K562 (cell line): Measurements from ENCODE around the gene FLAD1. TPM values are rescaled to one million over a fixed set of nuclear protein-coding genes. Genes with fewer than 3 reads are reported as not detected.

ENCODE experiments used
- ATF3 ChIP-seq, 2 experiments: fragments of 450-650 bp in 1 of 2; sonication (generic) in 1 of 2; formaldehyde crosslinking in 1 of 2; IDR thresholded peaks in 1 of 2; conservative IDR thresholded peaks in 1 of 2; 2 replicates each; pipeline versions ENCODE4 v1.6.1 to v1.8.1; 2016 to 2023; ENCODE audit warnings: mild to moderate bottlenecking in 2 of 2, moderate library complexity in 2 of 2, inconsistent platforms in 1 of 2, missing genetic modification reagents in 1 of 2
- BRF2 ChIP-seq: IDR thresholded peaks from 3 replicates; pipeline ENCODE4 v1.6.1; 2011; ENCODE audit warnings: borderline replicate concordance, mild to moderate bottlenecking; ENCODE audit not compliant: insufficient read length, insufficient read depth
- CAMTA2 ChIP-seq: fragments of 250-450 bp; sonication (Bioruptor Pico); conservative IDR thresholded peaks from 2 replicates; pipeline ENCODE4 v1.5.1; 2022
- CBFA2T3 ChIP-seq: fragments of 450-650 bp; IDR thresholded peaks from 2 replicates; pipeline ENCODE4 v1.6.1; 2017
- EP400 ChIP-seq: fragments of 450-650 bp; IDR thresholded peaks from 2 replicates; pipeline ENCODE4 v1.6.1; 2017; ENCODE audit warnings: antibody characterized with exemption, mild to moderate bottlenecking, moderate library complexity
- FOXK1 ChIP-seq: sonication (generic); formaldehyde crosslinking; IDR thresholded peaks from 2 replicates; pipeline ENCODE4 v1.8.0; 2022; ENCODE audit warnings: missing genetic modification reagents, mild to moderate bottlenecking, borderline replicate concordance
- HMG20A ChIP-seq: fragments of 450-650 bp; formaldehyde crosslinking; conservative IDR thresholded peaks from 2 replicates; pipeline ENCODE4 v1.4.0; 2020; ENCODE audit warnings: mild to moderate bottlenecking, mixed read lengths
- NFE2 ChIP-seq: IDR thresholded peaks from 2 replicates; pipeline ENCODE4 v1.6.1; 2014; ENCODE audit warnings: antibody characterized with exemption, low read depth
- NR2C2 ChIP-seq, 2 experiments: fragments of 200-800 bp in 1 of 2; sonication (Bioruptor generic) in 1 of 2; sonication (generic) in 1 of 2; formaldehyde crosslinking in 1 of 2; IDR thresholded peaks; 2 replicates each; pipeline versions ENCODE4 v1.6.1 to v1.8.0; 2016 to 2022; ENCODE audit warnings: mild to moderate bottlenecking in 1 of 2, missing compliant biosample characterization in 1 of 2, missing genetic modification characterization in 1 of 2, missing genetic modification reagents in 1 of 2
- SIN3A ChIP-seq, 2 experiments: fragments of 150-350 bp in 1 of 2; IDR thresholded peaks; 2 replicates each; pipeline ENCODE4 v1.6.1; 2011 to 2016; ENCODE audit warnings: borderline replicate concordance in 2 of 2, low read depth in 2 of 2, low read length in 2 of 2, mild to moderate bottlenecking in 2 of 2, moderate library complexity in 2 of 2; ENCODE audit not compliant: control insufficient read depth in 1 of 2
- SLC30A9 ChIP-seq: fragments of 250-450 bp; sonication (Bioruptor Pico); IDR thresholded peaks from 2 replicates; pipeline ENCODE4 v1.8.0; 2022; ENCODE audit warnings: mild to moderate bottlenecking, moderate library complexity
- SNIP1 ChIP-seq: fragments of 450-650 bp; IDR thresholded peaks from 2 replicates; pipeline ENCODE4 v1.7.1; 2017; ENCODE audit warnings: low read depth, mild to moderate bottlenecking
- TBL1XR1 ChIP-seq, 2 experiments: IDR thresholded peaks; 2 replicates each; pipeline ENCODE4 v1.6.1; 2012; ENCODE audit warnings: improper control_type of control experiment in 2 of 2, low read length in 2 of 2, mild to moderate bottlenecking in 1 of 2
- TFE3 ChIP-seq: fragments of 450-650 bp; formaldehyde crosslinking; IDR thresholded peaks from 2 replicates; pipeline ENCODE4 v1.4.0; 2020; ENCODE audit warnings: mild to moderate bottlenecking, mixed read lengths
- USF1 ChIP-seq: sonication (generic); formaldehyde crosslinking; IDR thresholded peaks from 2 replicates; pipeline ENCODE4 v1.9.0; 2022; ENCODE audit warnings: mild to moderate bottlenecking, missing genetic modification reagents
- XRCC4 ChIP-seq: IDR thresholded peaks from one replicate; pipeline ENCODE4 v1.6.1; 2011; ENCODE audit not compliant: insufficient read depth, insufficient read length; ENCODE audit errors: extremely low read depth
- ZBED1 ChIP-seq: IDR thresholded peaks from 2 replicates; pipeline ENCODE4 v1.6.1; 2014
- ZNF174 ChIP-seq: fragments of 250-450 bp; sonication (Bioruptor Pico); IDR thresholded peaks from 2 replicates; pipeline ENCODE4 v1.4.0; 2020; ENCODE audit warnings: mild to moderate bottlenecking
- ZNF395 ChIP-seq: fragments of 200-800 bp; sonication (Bioruptor generic); IDR thresholded peaks from 2 replicates; pipeline ENCODE4 v1.6.1; 2017; ENCODE audit warnings: missing genetic modification characterization, missing compliant biosample characterization
- ZNF511 ChIP-seq: sonication (generic); formaldehyde crosslinking; IDR thresholded peaks from 2 replicates; pipeline ENCODE4 v1.8.0; 2022; ENCODE audit warnings: mild to moderate bottlenecking, missing genetic modification reagents
- polyA plus RNA-seq, 8 experiments: library from polyadenylated mRNA; depleted of rRNA in 4 of 8; stranded (reverse) in 5 of 8; unstranded in 3 of 8; fragments of >200 nt; fragmentation: Nextera tagmentation in 2 of 8; fragmentation: Illumina TruSeq in 1 of 8; extraction: Ambion mirVana in 2 of 8; extraction: Trizol in 1 of 8; gene quantifications; 2 replicates each; pipeline versions ENCODE4 v1.2.1 to v1.2.3, GENCODE V29; 2011 to 2014; ENCODE audit warnings: inconsistent platforms in 1 of 8, missing spikeins in 1 of 8
- total RNA-seq, 7 experiments: library from RNA; depleted of rRNA in 6 of 7; stranded (reverse); fragments of >200 nt in 6 of 7; fragmentation: Illumina TruSeq in 2 of 7; extraction: Trizol in 2 of 7; gene quantifications; 2 replicates each; pipeline versions ENCODE4 v1.2.1 to v1.2.3, GENCODE V29; 2011 to 2021; ENCODE audit warnings: low replicate concordance in 1 of 7

The FLAD1 gene
- total and polyA plus RNA-seq, 9 of the 15 experiments (the other 6 are each of a cell fraction or from before 2014, with no cell fraction given), result 24.9 to 85.8 (median 67.0) TPM

- TF ChIP-seq TFE3 (CRISPR knock-in tag) (no peak), ZBED1 (no peak), ATF3 (IDR thresholded peaks at IDR 0.05) (peak; percentile 40; the same call in 1 of the 2 replicates), ATF3 (CRISPR knock-in tag; conservative IDR thresholded peaks at IDR 0.05) (no peak), HMG20A (CRISPR knock-in tag) (no peak), EP400 (peak; percentile 58), CBFA2T3 (peak; percentile 33; the same call in 1 of the 2 replicates), CAMTA2 (no peak), ZNF511 (CRISPR knock-in tag) (no peak), FOXK1 (CRISPR knock-in tag) (no peak), ZNF174 (no peak), XRCC4 (no peak), SIN3A (IDR thresholded peaks at IDR 0.05; ENCODE audit: borderline replicate concordance in 2 of 2, control insufficient read depth in 1 of 2, low read depth in 2 of 2, low read length in 2 of 2) (peak in 1 of 2 experiments; percentile 77; a peak in 1 of 4 replicates), ZNF395 (CRISPR knock-in tag) (peak; percentile 67), SLC30A9 (CRISPR knock-in tag) (no peak), SNIP1 (no peak), BRF2 (no peak), NFE2 (peak; percentile 60), USF1 (CRISPR knock-in tag) (no peak), TBL1XR1 (IDR thresholded peaks at IDR 0.05; ENCODE audit: low read length in 2 of 2) (no peak), NR2C2 (CRISPR knock-in tag; IDR thresholded peaks at IDR 0.05) (no peak), NR2C2 (tag; IDR thresholded peaks at IDR 0.05) (peak; percentile 37; the same call in 1 of the 2 replicates)
Measured at GRCh38 chr1:155003766-155004351, 20.7 kb downstream of the FLAD1 start (continued).
